ENCODE results near the gene MAD1L1. TPM values are rescaled to one million over a fixed set of nuclear protein-coding genes. Genes with fewer than 3 reads are reported as not detected.

The MAD1L1 gene
- polyA plus RNA-seq, 2 donors, result 18.0 to 24.9 TPM

- Histone ChIP-seq H3K4me3 (ENCODE audit: low read depth in 1 of 2, low read length in 2 of 2) (no peak overlapping the region), H3K4me1 (ENCODE audit: control insufficient read depth in 2 of 2, insufficient read depth in 2 of 2, low read length in 1 of 2) (peaks cover 0 to 16% of the 10 kb centered on the region in 2 donors), H3K27ac (ENCODE audit: low read depth in 2 of 2, low read length in 1 of 2) (no peak overlapping the region), H3K36me3 (ENCODE audit: control insufficient read depth in 2 of 2, insufficient read depth in 2 of 2, low read length in 1 of 2) (peaks cover 0 to 27% of the 10 kb centered on the region in 2 donors), H3K9me3 (ENCODE audit: control insufficient read depth in 2 of 2, insufficient read depth in 1 of 2, low read depth in 1 of 2, low read length in 1 of 2) (peaks cover 0 to 12% of the 10 kb centered on the region in 2 donors), H3K27me3 (ENCODE audit: control insufficient read depth in 1 of 2, insufficient read depth in 2 of 2, low read length in 2 of 2) (no peaks in the 10 kb centered on the region)
- WGBS, 2 donors, result 92 to 93% methylated on average over 26 of the region's 26 CpGs
Observed at GRCh38 chr7:1890289-1891235, 342.2 kb downstream of the MAD1L1 start.

GRCh38 chr7:1889556-1890181, 343.1 kb downstream of the MAD1L1 start:
- Histone ChIP-seq H3K9me3 (ENCODE audit: control insufficient read depth in 2 of 2, insufficient read depth in 1 of 2, low read depth in 1 of 2, low read length in 1 of 2) (peaks cover 0 to 12% of the 10 kb centered on the region in 2 donors), H3K27me3 (ENCODE audit: control insufficient read depth in 1 of 2, insufficient read depth in 2 of 2, low read length in 2 of 2) (no peaks in the 10 kb centered on the region), H3K36me3 (ENCODE audit: control insufficient read depth in 2 of 2, insufficient read depth in 2 of 2, low read length in 1 of 2) (peaks cover 0 to 26% of the 10 kb centered on the region in 2 donors), H3K4me3 (ENCODE audit: low read depth in 1 of 2, low read length in 2 of 2) (no peak overlapping the region), H3K4me1 (ENCODE audit: control insufficient read depth in 2 of 2, insufficient read depth in 2 of 2, low read length in 1 of 2) (peaks cover 0 to 16% of the 10 kb centered on the region in 2 donors), H3K27ac (ENCODE audit: low read depth in 2 of 2, low read length in 1 of 2) (no peak overlapping the region)
- 82 to 90% methylated on average over 12 of the region's 12 CpGs for WGBS, 2 donors

- H3K4me1 ChIP-seq (ENCODE audit: control insufficient read depth in 2 of 2, insufficient read depth in 2 of 2, low read length in 1 of 2), result peaks cover 0 to 16% of the 10 kb centered on the region in 2 donors
- H3K9me3 ChIP-seq (ENCODE audit: control insufficient read depth in 2 of 2, insufficient read depth in 1 of 2, low read depth in 1 of 2, low read length in 1 of 2), result peaks cover 0 to 12% of the 10 kb centered on the region in 2 donors
- WGBS, 2 donors, result 94 to 96% methylated on average over 11 of the region's 11 CpGs
- H3K36me3 ChIP-seq (ENCODE audit: control insufficient read depth in 2 of 2, insufficient read depth in 2 of 2, low read length in 1 of 2), result peaks cover 0 to 26% of the 10 kb centered on the region in 2 donors
- no peaks in the 10 kb centered on the region for H3K27me3 ChIP-seq (ENCODE audit: control insufficient read depth in 1 of 2, insufficient read depth in 2 of 2, low read length in 2 of 2)
- H3K27ac ChIP-seq (ENCODE audit: low read depth in 2 of 2, low read length in 1 of 2), result no peak overlapping the region
- no peak overlapping the region for H3K4me3 ChIP-seq (ENCODE audit: low read depth in 1 of 2, low read length in 2 of 2)
Observed at GRCh38 chr7:1889091-1889490, 343.7 kb downstream of the MAD1L1 start.

GRCh38 chr7:1888425-1888824, 344.3 kb downstream of the MAD1L1 start:
- WGBS, 2 donors, result 86 to 96% methylated on average over 12 of the region's 12 CpGs
- H3K4me1 ChIP-seq (ENCODE audit: control insufficient read depth in 2 of 2, insufficient read depth in 2 of 2, low read length in 1 of 2), result peaks cover 0 to 16% of the 10 kb centered on the region in 2 donors
- H3K27ac ChIP-seq (ENCODE audit: low read depth in 2 of 2, low read length in 1 of 2), result no peak overlapping the region
- H3K36me3 ChIP-seq (ENCODE audit: control insufficient read depth in 2 of 2, insufficient read depth in 2 of 2, low read length in 1 of 2), result peaks cover 0 to 29% of the 10 kb centered on the region in 2 donors
- peaks cover 0 to 12% of the 10 kb centered on the region in 2 donors for H3K9me3 ChIP-seq (ENCODE audit: control insufficient read depth in 2 of 2, insufficient read depth in 1 of 2, low read depth in 1 of 2, low read length in 1 of 2)
- no peak overlapping the region for H3K4me3 ChIP-seq (ENCODE audit: low read depth in 1 of 2, low read length in 2 of 2)
- no peaks in the 10 kb centered on the region for H3K27me3 ChIP-seq (ENCODE audit: control insufficient read depth in 1 of 2, insufficient read depth in 2 of 2, low read length in 2 of 2)

GRCh38 chr7:1887251-1887650, 345.5 kb downstream of the MAD1L1 start:
- Histone ChIP-seq H3K27me3 (ENCODE audit: control insufficient read depth in 1 of 2, insufficient read depth in 2 of 2, low read length in 2 of 2) (no peaks in the 10 kb centered on the region), H3K9me3 (ENCODE audit: control insufficient read depth in 2 of 2, insufficient read depth in 1 of 2, low read depth in 1 of 2, low read length in 1 of 2) (peaks cover 0 to 12% of the 10 kb centered on the region in 2 donors), H3K27ac (ENCODE audit: low read depth in 2 of 2, low read length in 1 of 2) (no peak overlapping the region), H3K4me3 (ENCODE audit: low read depth in 1 of 2, low read length in 2 of 2) (no peak overlapping the region), H3K36me3 (ENCODE audit: control insufficient read depth in 2 of 2, insufficient read depth in 2 of 2, low read length in 1 of 2) (peaks cover 0 to 29% of the 10 kb centered on the region in 2 donors), H3K4me1 (ENCODE audit: control insufficient read depth in 2 of 2, insufficient read depth in 2 of 2, low read length in 1 of 2) (peaks cover 0 to 19% of the 10 kb centered on the region in 2 donors)
- WGBS, 2 donors, result 89 to 96% methylated on average over 10 of the region's 10 CpGs

- 70 to 75% methylated on average over 19 of the region's 19 CpGs for WGBS, 2 donors
- Histone ChIP-seq H3K27ac (ENCODE audit: low read depth in 2 of 2, low read length in 1 of 2) (no peak overlapping the region), H3K36me3 (ENCODE audit: control insufficient read depth in 2 of 2, insufficient read depth in 2 of 2, low read length in 1 of 2) (peaks cover 0 to 29% of the 10 kb centered on the region in 2 donors)
Observed at GRCh38 chr7:1886361-1887064, 346.2 kb downstream of the MAD1L1 start.

GRCh38 chr7:1885465-1886226, 347.1 kb downstream of the MAD1L1 start:
- whole genome bisulfite sequencing, 2 donors, result 80 to 84% methylated on average over 26 to 28 of the region's 28 CpGs

More at GRCh38 chr7:1886361-1887064, 346.2 kb downstream of the MAD1L1 start:
- H3K4me3 ChIP-seq (ENCODE audit: low read depth in 1 of 2, low read length in 2 of 2), result no peak overlapping the region
- H3K27me3 ChIP-seq (ENCODE audit: control insufficient read depth in 1 of 2, insufficient read depth in 2 of 2, low read length in 2 of 2), result no peaks in the 10 kb centered on the region
- H3K4me1 ChIP-seq (ENCODE audit: control insufficient read depth in 2 of 2, insufficient read depth in 2 of 2, low read length in 1 of 2), result peaks cover 0 to 19% of the 10 kb centered on the region in 2 donors
- H3K9me3 ChIP-seq (ENCODE audit: control insufficient read depth in 2 of 2, insufficient read depth in 1 of 2, low read depth in 1 of 2, low read length in 1 of 2), result peaks cover 0 to 12% of the 10 kb centered on the region in 2 donors

GRCh38 chr7:1884583-1885350, 348.0 kb downstream of the MAD1L1 start:
- H3K27me3 ChIP-seq (ENCODE audit: control insufficient read depth in 1 of 2, insufficient read depth in 2 of 2, low read length in 2 of 2), result no peaks in the 10 kb centered on the region
- peaks cover 0 to 12% of the 10 kb centered on the region in 2 donors for H3K9me3 ChIP-seq (ENCODE audit: control insufficient read depth in 2 of 2, insufficient read depth in 1 of 2, low read depth in 1 of 2, low read length in 1 of 2)
- H3K4me3 ChIP-seq (ENCODE audit: low read depth in 1 of 2, low read length in 2 of 2), result no peak overlapping the region
- peaks cover 0 to 31% of the 10 kb centered on the region in 2 donors for H3K36me3 ChIP-seq (ENCODE audit: control insufficient read depth in 2 of 2, insufficient read depth in 2 of 2, low read length in 1 of 2)
- WGBS, 2 donors, result 93 to 94% methylated on average over 26 of the region's 26 CpGs
- H3K27ac ChIP-seq (ENCODE audit: low read depth in 2 of 2, low read length in 1 of 2), result no peak overlapping the region
- peaks cover 0 to 19% of the 10 kb centered on the region in 2 donors for H3K4me1 ChIP-seq (ENCODE audit: control insufficient read depth in 2 of 2, insufficient read depth in 2 of 2, low read length in 1 of 2)

More at GRCh38 chr7:1885465-1886226, 347.1 kb downstream of the MAD1L1 start:
- no peak overlapping the region for H3K27ac ChIP-seq (ENCODE audit: low read depth in 2 of 2, low read length in 1 of 2)
- H3K9me3 ChIP-seq (ENCODE audit: control insufficient read depth in 2 of 2, insufficient read depth in 1 of 2, low read depth in 1 of 2, low read length in 1 of 2), result peaks cover 0 to 12% of the 10 kb centered on the region in 2 donors
- no peak overlapping the region for H3K4me3 ChIP-seq (ENCODE audit: low read depth in 1 of 2, low read length in 2 of 2)
- peaks cover 0 to 19% of the 10 kb centered on the region in 2 donors for H3K4me1 ChIP-seq (ENCODE audit: control insufficient read depth in 2 of 2, insufficient read depth in 2 of 2, low read length in 1 of 2)
- peaks cover 0 to 31% of the 10 kb centered on the region in 2 donors for H3K36me3 ChIP-seq (ENCODE audit: control insufficient read depth in 2 of 2, insufficient read depth in 2 of 2, low read length in 1 of 2)
- H3K27me3 ChIP-seq (ENCODE audit: control insufficient read depth in 1 of 2, insufficient read depth in 2 of 2, low read length in 2 of 2), result no peaks in the 10 kb centered on the region

All from esophagus (tissue), 2 donors.